Stomach (tissue), 9 donors: ENCODE results near the gene SNX13. TPM values are rescaled to one million over a fixed set of nuclear protein-coding genes. Genes with fewer than 3 reads are reported as not detected.

Experiments used
- DNase-seq, 2 donors: peaks; one replicate each; pipeline versions ENCODE4 v3.0.0 to v3.0.0-alpha.2; 2013 to 2019
- H3K27ac ChIP-seq, 5 donors: fragments of 200-600 bp in 4 of 5; sonication (generic) in 4 of 5; one replicate each; pipeline ENCODE4 v1.5.1; 2013 to 2019; ENCODE audit warnings: mild to moderate bottlenecking in 1 of 5, moderate library complexity in 1 of 5
- H3K27me3 ChIP-seq, 3 donors: fragments of 200-600 bp; sonication (generic); one replicate each; pipeline ENCODE4 v1.5.1; 2017 to 2019; ENCODE audit warnings: mixed run types in 1 of 3
- H3K36me3 ChIP-seq, 4 donors: fragments of 200-600 bp; sonication (generic); 1 replicate in 3 of 4; 2 replicates in 1 of 4; pipeline ENCODE4 v1.5.1; 2016 to 2019
- H3K4me1 ChIP-seq, 4 donors: fragments of 200-600 bp; sonication (generic); one replicate each; pipeline ENCODE4 v1.5.1; 2016 to 2019
- H3K4me3 ChIP-seq, 4 donors: fragments of 200-600 bp; sonication (generic) in 3 of 4; one replicate each; pipeline ENCODE4 v1.5.1; 2016 to 2019; ENCODE audit warnings: mild to moderate bottlenecking in 1 of 4
- H3K9me3 ChIP-seq, 4 donors: fragments of 200-600 bp; sonication (generic); one replicate each; pipeline ENCODE4 v1.5.1; 2016 to 2019
- EP300 ChIP-seq: sonication (generic); formaldehyde crosslinking; IDR thresholded peaks from one replicate; pipeline ENCODE4 v1.6.1; 2017; ENCODE audit warnings: antibody characterized with exemption
- POLR2A ChIP-seq, 4 donors: fragments of 450-650 bp; IDR thresholded peaks; one replicate each; pipeline ENCODE4 v1.6.1; 2016; ENCODE audit warnings: antibody characterized with exemption in 4 of 4, control low read depth in 2 of 4, mild to moderate bottlenecking in 1 of 4, moderate library complexity in 1 of 4
- POLR2AphosphoS5 ChIP-seq, 3 donors: sonication (generic); formaldehyde crosslinking; IDR thresholded peaks; one replicate each; pipeline ENCODE4 v1.6.1; 2016; ENCODE audit warnings: antibody characterized with exemption in 3 of 3
- WGBS, 5 donors: extraction: QIAGEN DNeasy Blood & Tissue Kit in 3 of 5; methylation state at CpG; one replicate each; pipeline versions ENCODE4 v1.1.5 to v1.1.7; 2013 to 2018; 5-methylcytosine and 5-hydroxymethylcytosine counted together
- intact Hi-C: fragments of 100-400 bp; cut with DNase I; formaldehyde crosslinking; loops from one replicate; pipeline ENCODE4 v1.15.1; 2023; ENCODE audit warnings: low total_unique reads
- polyA plus RNA-seq, 3 donors: library from polyadenylated mRNA; stranded (reverse); fragments of 200-250 nt; gene quantifications; one replicate each; pipeline ENCODE4 v1.2.3, GENCODE V29; 2013
- total RNA-seq, 5 donors: library from RNA; depleted of rRNA; stranded (reverse); fragments of >200 nt; gene quantifications; one replicate each; pipeline versions ENCODE4 v1.1.0 to v1.2.3, GENCODE V29; 2014 to 2016
- TF ChIP-seq, protein P1 (sequence below), 7 experiments: fragments of 450-650 bp in 4 of 7; fragments of 200-600 bp in 3 of 7; sonication (generic) in 3 of 7; IDR thresholded peaks; one replicate each; pipeline ENCODE4 v1.5.1; 2016 to 2019; ENCODE audit warnings: antibody characterized with exemption in 7 of 7, control low read depth in 2 of 7, mild to moderate bottlenecking in 1 of 7
- donor health status: healthy with polysubstance abuse.
- donor health status: Bipolar disorder and iron deficiency.
- donor health status: healthy.

Gene SNX13
- total and polyA plus RNA-seq, 8 donors = 6.0 to 115 (median 34.6) TPM

GRCh38 chr7:17771901-17772408 lies 168.3 kb downstream of the SNX13 start:
- WGBS, 5 donors = 75 to 82% (median 76%) methylated on average over 3 of the region's 3 CpGs
- H3K9me3 ChIP-seq = no peaks in the 10 kb centered on the region
- H3K36me3 ChIP-seq = no peaks in the 10 kb centered on the region
- no peaks in the 10 kb centered on the region for H3K27me3 ChIP-seq
- H3K27ac ChIP-seq = no peak overlapping the region
- intact Hi-C loops = no loop called here
- H3K4me3 ChIP-seq = no peak overlapping the region
- H3K4me1 ChIP-seq = peaks cover 0 to 7% (median 3%) of the 10 kb centered on the region in 4 donors
- no peak for DNase-seq
- TF ChIP-seq, protein P1, sequence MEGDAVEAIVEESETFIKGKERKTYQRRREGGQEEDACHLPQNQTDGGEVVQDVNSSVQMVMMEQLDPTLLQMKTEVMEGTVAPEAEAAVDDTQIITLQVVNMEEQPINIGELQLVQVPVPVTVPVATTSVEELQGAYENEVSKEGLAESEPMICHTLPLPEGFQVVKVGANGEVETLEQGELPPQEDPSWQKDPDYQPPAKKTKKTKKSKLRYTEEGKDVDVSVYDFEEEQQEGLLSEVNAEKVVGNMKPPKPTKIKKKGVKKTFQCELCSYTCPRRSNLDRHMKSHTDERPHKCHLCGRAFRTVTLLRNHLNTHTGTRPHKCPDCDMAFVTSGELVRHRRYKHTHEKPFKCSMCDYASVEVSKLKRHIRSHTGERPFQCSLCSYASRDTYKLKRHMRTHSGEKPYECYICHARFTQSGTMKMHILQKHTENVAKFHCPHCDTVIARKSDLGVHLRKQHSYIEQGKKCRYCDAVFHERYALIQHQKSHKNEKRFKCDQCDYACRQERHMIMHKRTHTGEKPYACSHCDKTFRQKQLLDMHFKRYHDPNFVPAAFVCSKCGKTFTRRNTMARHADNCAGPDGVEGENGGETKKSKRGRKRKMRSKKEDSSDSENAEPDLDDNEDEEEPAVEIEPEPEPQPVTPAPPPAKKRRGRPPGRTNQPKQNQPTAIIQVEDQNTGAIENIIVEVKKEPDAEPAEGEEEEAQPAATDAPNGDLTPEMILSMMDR (IDR thresholded peaks at IDR 0.05) = no peak
- TF ChIP-seq POLR2AphosphoS5 (IDR thresholded peaks at IDR 0.05) (no peak), EP300 (no peak)

DNA sequence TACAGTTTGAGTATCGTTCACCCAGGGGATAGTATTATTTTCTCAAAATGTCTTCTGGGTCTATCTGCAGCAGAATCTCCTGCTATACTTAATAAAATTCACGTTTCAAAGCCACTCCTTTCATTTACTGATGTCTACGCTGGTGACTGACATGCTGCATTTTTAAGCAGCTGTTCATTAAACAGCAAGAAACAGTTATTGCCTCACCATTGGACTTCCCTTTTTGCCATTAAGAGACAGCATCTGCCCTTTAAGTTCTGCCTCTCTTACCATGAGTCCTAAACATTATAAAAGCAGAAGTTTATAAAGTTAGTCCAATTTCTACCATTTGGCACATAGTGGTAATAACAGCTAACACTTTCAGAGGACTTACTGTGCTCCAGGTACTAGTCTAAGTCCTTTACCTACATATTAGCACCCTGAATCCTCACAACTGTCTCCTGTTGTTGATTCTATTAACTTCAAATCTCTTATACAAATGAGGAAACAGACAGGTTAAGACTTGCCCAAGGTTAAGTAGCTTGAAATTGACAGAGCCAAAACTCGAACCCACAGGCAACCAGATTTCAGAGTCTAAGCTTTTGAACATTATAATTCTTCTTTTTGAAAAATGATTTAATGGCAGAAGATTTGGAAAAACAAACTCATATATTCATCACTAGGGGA lies 169.5 kb downstream of the SNX13 start:
- H3K4me1 ChIP-seq = peaks cover 0 to 7% (median 3%) of the 10 kb centered on the region in 4 donors
- no peak overlapping the region for H3K4me3 ChIP-seq
- peak in 1 of 2 donors; percentile 14 for DNase-seq
- WGBS, 5 donors = 61 to 74% (median 65%) methylated on average over 4 of the region's 4 CpGs
- H3K27me3 ChIP-seq = no peaks in the 10 kb centered on the region
- no peaks in the 10 kb centered on the region for H3K36me3 ChIP-seq
- intact Hi-C loops = no loop called here
- no peaks in the 10 kb centered on the region for H3K9me3 ChIP-seq
- no peak for TF ChIP-seq POLR2A (IDR thresholded peaks at IDR 0.05)
- TF ChIP-seq, protein P1 (IDR thresholded peaks at IDR 0.05) = no peak
- TF ChIP-seq EP300 = no peak
- TF ChIP-seq POLR2AphosphoS5 (IDR thresholded peaks at IDR 0.05) = no peak
- H3K27ac ChIP-seq = no peak overlapping the region

DNA sequence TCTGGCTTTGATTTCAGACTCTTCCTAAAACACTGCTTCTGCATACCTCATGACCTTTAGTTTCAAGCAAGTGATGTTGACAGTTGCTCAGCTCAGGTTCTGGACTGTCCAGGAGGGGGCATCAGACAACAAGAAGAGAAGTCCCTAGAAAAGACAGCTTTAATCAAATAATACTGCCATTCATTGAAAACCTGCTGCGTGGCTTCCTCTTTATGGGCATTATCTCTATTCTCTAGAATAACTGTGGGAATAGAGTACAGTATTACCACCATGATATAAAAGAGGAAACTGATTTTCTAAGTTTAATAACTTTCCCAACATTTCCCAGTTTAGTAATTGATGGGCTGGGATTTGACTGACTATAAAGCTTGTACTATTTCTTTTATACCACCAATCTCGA lies 170.4 kb downstream of the SNX13 start:
- intact Hi-C loops = no loop called here
- TF ChIP-seq, protein P1 (IDR thresholded peaks at IDR 0.05) = peak in 4 of 7 experiments; percentile 38 to 54 (median 46)
- TF ChIP-seq POLR2A (IDR thresholded peaks at IDR 0.05) = no peak
- DNase-seq = peak; percentile 59 to 78
- H3K27ac ChIP-seq = no peak overlapping the region
- H3K4me3 ChIP-seq = no peak overlapping the region
- H3K27me3 ChIP-seq = no peaks in the 10 kb centered on the region
- H3K4me1 ChIP-seq = peaks cover 0 to 7% (median 3%) of the 10 kb centered on the region in 4 donors
- H3K36me3 ChIP-seq = no peaks in the 10 kb centered on the region
- 28 to 37% (median 31%) methylated on average over 2 of the region's 2 CpGs for WGBS, 5 donors
- no peaks in the 10 kb centered on the region for H3K9me3 ChIP-seq

GRCh38 chr7:17758008-17758407 lies 182.3 kb downstream of the SNX13 start:
- DNase-seq = no peak
- H3K27ac ChIP-seq = no peak overlapping the region
- intact Hi-C loops = no loop called here
- TF ChIP-seq EP300 (no peak), POLR2AphosphoS5 (IDR thresholded peaks at IDR 0.05) (no peak), POLR2A (IDR thresholded peaks at IDR 0.05) (no peak)
- TF ChIP-seq, protein P1 (IDR thresholded peaks at IDR 0.05) = no peak
- WGBS, 5 donors = 76 to 84% (median 82%) methylated on average over 3 of the region's 3 CpGs
- no peaks in the 10 kb centered on the region for H3K27me3 ChIP-seq
- H3K9me3 ChIP-seq = peaks cover 0 to 12% (median 7%) of the 10 kb centered on the region in 4 donors
- H3K4me3 ChIP-seq = no peak overlapping the region
- no peaks in the 10 kb centered on the region for H3K4me1 ChIP-seq
- no peaks in the 10 kb centered on the region for H3K36me3 ChIP-seq
